Hepatocyte (in vitro differentiated cells): ENCODE measurements around the gene KCNQ1. TPM values are rescaled to one million over a fixed set of nuclear protein-coding genes. Genes with fewer than 3 reads are reported as not detected.

Source experiments
- DNase-seq: peaks from one replicate; pipeline ENCODE4 v3.0.0-alpha.2; 2016; ENCODE audit warnings: low spot score
- H2AFZ ChIP-seq: fragments of 200-600 bp; sonication (generic); 2 replicates; pipeline ENCODE4 v1.6.0; 2016; ENCODE audit warnings: antibody characterized with exemption, mild to moderate bottlenecking
- H3K27ac ChIP-seq: fragments of 200-600 bp; sonication (generic); 2 replicates; pipeline ENCODE4 v1.5.1; 2016; ENCODE audit warnings: mild to moderate bottlenecking
- H3K27me3 ChIP-seq: fragments of 200-600 bp; sonication (generic); 2 replicates; pipeline ENCODE4 v1.6.1; 2016
- H3K36me3 ChIP-seq: fragments of 200-600 bp; sonication (generic); replicated peaks from 2 replicates; pipeline ENCODE4 v1.5.1; 2016; ENCODE audit warnings: low read depth; ENCODE audit not compliant: insufficient read depth
- H3K4me1 ChIP-seq: fragments of 200-600 bp; sonication (generic); 2 replicates; pipeline ENCODE4 v1.5.1; 2016; ENCODE audit warnings: mild to moderate bottlenecking, moderate library complexity; ENCODE audit not compliant: insufficient read depth
- H3K4me2 ChIP-seq: fragments of 200-600 bp; sonication (generic); 2 replicates; pipeline ENCODE4 v1.6.0; 2016
- H3K4me3 ChIP-seq: fragments of 200-600 bp; sonication (generic); 2 replicates; pipeline ENCODE4 v1.5.1; 2016; ENCODE audit warnings: mild to moderate bottlenecking
- H3K79me2 ChIP-seq: fragments of 200-600 bp; sonication (generic); 2 replicates; pipeline ENCODE4 v1.6.0; 2017; ENCODE audit warnings: mild to moderate bottlenecking
- H3K9me2 ChIP-seq: fragments of 200-600 bp; sonication (generic); replicated peaks from 2 replicates; pipeline ENCODE4 v1.6.0; 2017; ENCODE audit warnings: mild to moderate bottlenecking; ENCODE audit not compliant: insufficient read depth
- H3K9me3 ChIP-seq: fragments of 200-600 bp; sonication (generic); 2 replicates; pipeline ENCODE4 v1.5.1; 2016; ENCODE audit warnings: low read depth, mild to moderate bottlenecking
- H4K20me1 ChIP-seq: fragments of 200-600 bp; sonication (generic); 2 replicates; pipeline ENCODE4 v1.6.0; 2016; ENCODE audit warnings: mild to moderate bottlenecking; ENCODE audit not compliant: insufficient read depth, poor library complexity, severe bottlenecking
- CTCF ChIP-seq: fragments of 200-600 bp; sonication (generic); IDR thresholded peaks from 2 replicates; pipeline ENCODE4 v1.5.1; 2016; ENCODE audit warnings: antibody characterized with exemption, mild to moderate bottlenecking; ENCODE audit not compliant: poor library complexity
- EZH2 ChIP-seq: fragments of 200-600 bp; sonication (generic); IDR thresholded peaks from 2 replicates; pipeline ENCODE4 v1.6.1; 2016; ENCODE audit warnings: antibody characterized with exemption, mild to moderate bottlenecking, borderline replicate concordance
- EZH2phosphoT487 ChIP-seq: fragments of 200-600 bp; sonication (generic); IDR thresholded peaks from one replicate; pipeline ENCODE4 v1.6.1; 2018; ENCODE audit warnings: antibody characterized with exemption, mild to moderate bottlenecking, low read depth, moderate library complexity; ENCODE audit not compliant: unreplicated experiment, severe bottlenecking
- WGBS: methylation state at CpG from one replicate; pipeline ENCODE4 v1.1.6; 2016; ENCODE audit warnings: low lambda C conversion rate; ENCODE audit errors: missing lambda C conversion rate; 5-methylcytosine and 5-hydroxymethylcytosine counted together
- polyA plus RNA-seq: library from polyadenylated mRNA; unstranded; fragments of >200 nt; fragmentation: Nextera tagmentation; extraction: Ambion mirVana; gene quantifications from 2 replicates; pipeline ENCODE4 v1.2.1, GENCODE V29; 2016
- total RNA-seq: library from RNA; depleted of rRNA; stranded (reverse); fragments of >200 nt; gene quantifications from 2 replicates; pipeline ENCODE4 v1.2.3, GENCODE V29; 2014

KCNQ1 gene
- total and polyA plus RNA-seq, 2 experiments from 2014 or later: 1.8 to 6.4 TPM

- no peak for TF ChIP-seq EZH2
- no peak for TF ChIP-seq EZH2phosphoT487
- Histone ChIP-seq H3K9me2 (no peaks in the 10 kb centered on the region), H3K27me3 (no peaks in the 10 kb centered on the region), H3K4me3 (no peak overlapping the region), H3K9me3 (no peaks in the 10 kb centered on the region), H3K4me1 (no peaks in the 10 kb centered on the region), H3K36me3 (no peaks in the 10 kb centered on the region), H3K4me2 (no peak overlapping the region), H3K27ac (no peak overlapping the region), H4K20me1 (no peaks in the 10 kb centered on the region), H2AFZ (no peak overlapping the region), H3K79me2 (no peaks in the 10 kb centered on the region)
- DNase-seq: no peak
- WGBS: 99% methylated on average over 5 of the region's 7 CpGs
Observed at GRCh38 chr11:2549080-2549479, 104.3 kb downstream of the KCNQ1 start.

- H2AFZ ChIP-seq: no peak overlapping the region
- no peak overlapping the region for H3K27ac ChIP-seq
- TF ChIP-seq EZH2 (no peak), EZH2phosphoT487 (no peak), CTCF (no peak)
- WGBS: 90% methylated on average over 9 of the region's 13 CpGs
- H3K9me3 ChIP-seq: no peaks in the 10 kb centered on the region
- no peaks in the 10 kb centered on the region for H3K27me3 ChIP-seq
- H3K4me3 ChIP-seq: no peak overlapping the region
- no peak for DNase-seq
- no peaks in the 10 kb centered on the region for H4K20me1 ChIP-seq
- no peaks in the 10 kb centered on the region for H3K36me3 ChIP-seq
- H3K4me2 ChIP-seq: no peak overlapping the region
- H3K4me1 ChIP-seq: peaks cover 3% of the 10 kb centered on the region
- H3K9me2 ChIP-seq: no peaks in the 10 kb centered on the region
- no peaks in the 10 kb centered on the region for H3K79me2 ChIP-seq
Observed at GRCh38 chr11:2549491-2549875, 104.7 kb downstream of the KCNQ1 start.

GRCh38 chr11:2549876-2550605, 105.2 kb downstream of the KCNQ1 start:
- H4K20me1 ChIP-seq: no peaks in the 10 kb centered on the region
- no peaks in the 10 kb centered on the region for H3K36me3 ChIP-seq
- H3K9me2 ChIP-seq: no peaks in the 10 kb centered on the region
- no peak overlapping the region for H2AFZ ChIP-seq
- no peaks in the 10 kb centered on the region for H3K79me2 ChIP-seq
- H3K27ac ChIP-seq: no peak overlapping the region
- H3K9me3 ChIP-seq: no peaks in the 10 kb centered on the region
- DNase-seq: no peak
- H3K4me2 ChIP-seq: no peak overlapping the region
- H3K27me3 ChIP-seq: no peaks in the 10 kb centered on the region
- H3K4me3 ChIP-seq: no peak overlapping the region
- TF ChIP-seq EZH2 (no peak), EZH2phosphoT487 (no peak), CTCF (no peak)
- H3K4me1 ChIP-seq: peaks cover 9% of the 10 kb centered on the region
- WGBS: 93% methylated on average over 36 of the region's 36 CpGs

- H3K4me2 ChIP-seq: no peak overlapping the region
- peak overlapping the region; percentile 53 for H3K27ac ChIP-seq
- no peak for DNase-seq
- H3K79me2 ChIP-seq: no peaks in the 10 kb centered on the region
- H3K36me3 ChIP-seq: no peaks in the 10 kb centered on the region
- H3K9me2 ChIP-seq: no peaks in the 10 kb centered on the region
- TF ChIP-seq EZH2: no peak
- no peak for TF ChIP-seq EZH2phosphoT487
- no peak for TF ChIP-seq CTCF
- no peaks in the 10 kb centered on the region for H4K20me1 ChIP-seq
- H3K4me3 ChIP-seq: no peak overlapping the region
- 95% methylated on average over 8 of the region's 8 CpGs for WGBS
- H3K4me1 ChIP-seq: peaks cover 14% of the 10 kb centered on the region
- no peaks in the 10 kb centered on the region for H3K9me3 ChIP-seq
- no peak overlapping the region for H2AFZ ChIP-seq
- H3K27me3 ChIP-seq: no peaks in the 10 kb centered on the region
Observed at GRCh38 chr11:2550606-2550970, 105.8 kb downstream of the KCNQ1 start.
